ENCODE results near the gene LPCAT3. TPM values are rescaled to one million over a fixed set of nuclear protein-coding genes. Genes with fewer than 3 reads are reported as not detected.

Gene LPCAT3
- total RNA-seq, 1 experiment from 2014 or later: 45.8 TPM

DNA sequence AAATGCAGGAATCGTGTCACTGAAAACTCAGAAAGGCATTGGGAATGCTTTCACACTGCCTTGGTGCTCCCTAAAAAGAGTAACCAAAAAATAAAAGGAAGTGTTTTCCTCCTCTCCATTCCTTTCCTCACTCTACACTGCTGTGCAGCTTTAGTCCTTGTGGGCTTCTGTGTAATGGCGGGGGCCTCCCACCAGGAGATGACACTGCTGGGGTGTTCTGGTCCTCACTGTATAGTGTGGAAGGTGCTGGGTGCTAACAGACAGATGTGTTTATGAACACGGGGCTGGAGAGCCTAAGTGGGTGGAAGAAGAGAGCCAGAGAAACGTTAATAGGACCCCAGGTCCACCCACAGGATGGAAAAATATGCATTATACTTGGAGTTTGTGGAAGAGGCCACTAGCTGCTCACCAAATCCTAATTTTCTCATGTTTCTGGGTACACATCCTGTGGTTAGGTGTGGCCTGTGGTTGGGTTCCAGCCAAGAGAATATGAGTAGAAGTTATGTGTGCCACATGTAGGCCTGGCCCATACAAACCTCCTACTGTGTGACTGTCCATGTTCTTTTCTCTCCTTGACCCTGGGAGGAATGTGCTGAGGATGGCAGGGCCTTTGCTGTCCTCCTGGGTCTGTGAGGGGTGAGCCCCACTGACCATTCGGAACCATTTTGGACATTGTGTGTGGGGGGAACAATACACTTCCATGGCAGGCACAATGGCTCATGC is 28.3 kb upstream of the LPCAT3 start:
- POLR2A ChIA-PET: no interaction called here
- no peaks in the 10 kb centered on the region for H3K9me2 ChIP-seq (ENCODE audit: insufficient read depth)

GRCh38 chr12:7045913-7046312 is 27.6 kb upstream of the LPCAT3 start:
- no peaks in the 10 kb centered on the region for H3K9me2 ChIP-seq (ENCODE audit: insufficient read depth)
- no peaks in the 10 kb centered on the region for H3K9me3 ChIP-seq (ENCODE audit: control insufficient read depth in 1 of 2, insufficient read depth in 1 of 2, low read depth in 1 of 2, low read length in 2 of 2)
- H3K36me3 ChIP-seq (ENCODE audit: control insufficient read depth in 1 of 2, insufficient read depth in 2 of 2, low read length in 2 of 2): no peaks in the 10 kb centered on the region
- H3K9ac ChIP-seq (ENCODE audit: low read length): no peak overlapping the region
- no peak overlapping the region for H3K4me3 ChIP-seq (replicated peaks in 1 of 2; ENCODE audit: low read depth in 1 of 2, low read length in 2 of 2)
- POLR2A ChIA-PET: no interaction called here
- H3K27me3 ChIP-seq (ENCODE audit: insufficient read depth, low read length): no peaks in the 10 kb centered on the region
- CTCF ChIA-PET: no interaction called here
- no peak overlapping the region for H2AFZ ChIP-seq (ENCODE audit: low read depth, low read length, poor library complexity, severe bottlenecking)
- intact Hi-C loops (cut with micrococcal nuclease): loop anchor here (10.0 kb wide), 1 partner anchor 101 kb away; the partner anchor contains the start of genes C12orf57 and RNU7-1
- no peak overlapping the region for H3K4me2 ChIP-seq (ENCODE audit: low read length)
- peaks cover 0 to 9% of the 10 kb centered on the region in 2 experiments; a peak in 1 of 4 replicates for H3K4me1 ChIP-seq (ENCODE audit: control insufficient read depth in 1 of 2, insufficient read depth in 2 of 2, low read length in 2 of 2)
- no peaks in the 10 kb centered on the region for H4K20me1 ChIP-seq (ENCODE audit: insufficient read depth)
- BruUV-seq (replicated peaks): no TSS peak
- ATAC-seq (no peak), DNase-seq (ENCODE audit: low read depth, low spot score) (no peak)
- RAD21 ChIA-PET (ENCODE audit: low non-redundant PET in 1 of 2, low total read pairs in 2 of 2, uncharacterized antibody in 2 of 2, unreplicated experiment in 2 of 2): no interaction called here
- no peak overlapping the region for H3K27ac ChIP-seq (ENCODE audit: low read depth, low read length)
- no peaks in the 10 kb centered on the region for H3K79me2 ChIP-seq (ENCODE audit: insufficient read depth, low read length)
- TF ChIP-seq ZBTB33 (IDR thresholded peaks at IDR 0.05; ENCODE audit: extremely low read depth, insufficient replicate concordance, low read length): no peak
- TF ChIP-seq FOSL1 (IDR thresholded peaks at IDR 0.05; ENCODE audit: low read depth): no peak
- TF ChIP-seq ZNF274 (IDR thresholded peaks at IDR 0.05; ENCODE audit: low read depth, low read length): no peak
- no peak for TF ChIP-seq ELF1 (IDR thresholded peaks at IDR 0.05; ENCODE audit: borderline replicate concordance, low read depth)
- no peak for TF ChIP-seq EZH2phosphoT487 (IDR thresholded peaks at IDR 0.05; ENCODE audit: borderline replicate concordance)
- no peak for TF ChIP-seq SIN3A (IDR thresholded peaks at IDR 0.05; ENCODE audit: low read depth)
- no peak for TF ChIP-seq EGR1 (IDR thresholded peaks at IDR 0.05; ENCODE audit: low read depth)
- TF ChIP-seq ATF3 (IDR thresholded peaks at IDR 0.05): no peak

More for the DNA sequence above, 28.3 kb upstream of the LPCAT3 start:
- no peaks in the 10 kb centered on the region for H3K79me2 ChIP-seq (ENCODE audit: insufficient read depth, low read length)
- ChIA-PET CTCF (no interaction called here), RAD21 (ENCODE audit: low non-redundant PET in 1 of 2, low total read pairs in 2 of 2, uncharacterized antibody in 2 of 2, unreplicated experiment in 2 of 2) (no interaction called here)
- intact Hi-C loops (cut with micrococcal nuclease): loop anchor here (10.0 kb wide), 1 partner anchor 102 kb away; the partner anchor contains the start of genes C12orf57 and RNU7-1
- BruUV-seq (replicated peaks): no TSS peak
- H3K9ac ChIP-seq (ENCODE audit: low read length): no peak overlapping the region
- no peaks in the 10 kb centered on the region for H4K20me1 ChIP-seq (ENCODE audit: insufficient read depth)
- no peak overlapping the region for H2AFZ ChIP-seq (ENCODE audit: low read depth, low read length, poor library complexity, severe bottlenecking)
- no peaks in the 10 kb centered on the region for H3K36me3 ChIP-seq (ENCODE audit: control insufficient read depth in 1 of 2, insufficient read depth in 2 of 2, low read length in 2 of 2)
- no peak overlapping the region for H3K4me2 ChIP-seq (ENCODE audit: low read length)
- no peak for ATAC-seq
- H3K27ac ChIP-seq (ENCODE audit: low read depth, low read length): no peak overlapping the region
- TF ChIP-seq, protein P1, sequence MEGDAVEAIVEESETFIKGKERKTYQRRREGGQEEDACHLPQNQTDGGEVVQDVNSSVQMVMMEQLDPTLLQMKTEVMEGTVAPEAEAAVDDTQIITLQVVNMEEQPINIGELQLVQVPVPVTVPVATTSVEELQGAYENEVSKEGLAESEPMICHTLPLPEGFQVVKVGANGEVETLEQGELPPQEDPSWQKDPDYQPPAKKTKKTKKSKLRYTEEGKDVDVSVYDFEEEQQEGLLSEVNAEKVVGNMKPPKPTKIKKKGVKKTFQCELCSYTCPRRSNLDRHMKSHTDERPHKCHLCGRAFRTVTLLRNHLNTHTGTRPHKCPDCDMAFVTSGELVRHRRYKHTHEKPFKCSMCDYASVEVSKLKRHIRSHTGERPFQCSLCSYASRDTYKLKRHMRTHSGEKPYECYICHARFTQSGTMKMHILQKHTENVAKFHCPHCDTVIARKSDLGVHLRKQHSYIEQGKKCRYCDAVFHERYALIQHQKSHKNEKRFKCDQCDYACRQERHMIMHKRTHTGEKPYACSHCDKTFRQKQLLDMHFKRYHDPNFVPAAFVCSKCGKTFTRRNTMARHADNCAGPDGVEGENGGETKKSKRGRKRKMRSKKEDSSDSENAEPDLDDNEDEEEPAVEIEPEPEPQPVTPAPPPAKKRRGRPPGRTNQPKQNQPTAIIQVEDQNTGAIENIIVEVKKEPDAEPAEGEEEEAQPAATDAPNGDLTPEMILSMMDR (IDR thresholded peaks at IDR 0.05 in 2 of 3, conservative IDR thresholded peaks at IDR 0.05 in 1 of 3; ENCODE audit: borderline replicate concordance in 1 of 3, insufficient read depth in 1 of 3, low read depth in 2 of 3, low read length in 2 of 3): 0 out of 6 replicates have a peak, but pooled peaks of 1 of the 3 experiments have one; percentile 1
- TF ChIP-seq POLR2AphosphoS5 (IDR thresholded peaks at IDR 0.05; ENCODE audit: low read depth, low read length): no peak
- TF ChIP-seq POLR2A (IDR thresholded peaks at IDR 0.05; ENCODE audit: borderline replicate concordance, extremely low read depth, insufficient read depth, insufficient read length): no peak
- no peak overlapping the region for H3K4me3 ChIP-seq (replicated peaks in 1 of 2; ENCODE audit: low read depth in 1 of 2, low read length in 2 of 2)
- H3K27me3 ChIP-seq (ENCODE audit: insufficient read depth, low read length): no peaks in the 10 kb centered on the region
- H3K9me3 ChIP-seq (ENCODE audit: control insufficient read depth in 1 of 2, insufficient read depth in 1 of 2, low read depth in 1 of 2, low read length in 2 of 2): no peaks in the 10 kb centered on the region
- no peak for DNase-seq (ENCODE audit: low read depth, low spot score)
- H3K4me1 ChIP-seq (ENCODE audit: control insufficient read depth in 1 of 2, insufficient read depth in 2 of 2, low read length in 2 of 2): peaks cover 0 to 9% of the 10 kb centered on the region in 2 experiments; a peak in 1 of 4 replicates

Measured in HCT116 (cell line).